ENCODE data around the gene SLC6A19. TPM values are rescaled to one million over a fixed set of nuclear protein-coding genes. Genes with fewer than 3 reads are reported as not detected.
"Not testable (repeated sequence)": the region's sequence is repeated elsewhere in the genome, so short reads cannot be mapped to it uniquely, and the experiment has no call there.

Gene SLC6A19
- total RNA-seq, 1 experiment from 2014 or later = 0.04 TPM

- no peak for ATAC-seq
- ChIA-PET CTCF (interaction anchor here (0.8 to 1.6 kb wide), 2 partner anchors 11 to 245 kb away, joined by 4 read pairs; no protein-coding TSS in a partner anchor), POLR2A (no interaction called here)
- Mint-ChIP-seq H3K4me3 (no peak overlapping the region), H3K9me3 (no peaks in the 10 kb centered on the region), H3K4me1 (peaks cover 4% of the 10 kb centered on the region), H3K27me3 (ENCODE audit: low read depth) (no peaks in the 10 kb centered on the region), H3K36me3 (no peaks in the 10 kb centered on the region), H3K27ac (no peak overlapping the region)
- no peak for TF ChIP-seq CBFB (CRISPR knock-in tag; IDR thresholded peaks at IDR 0.05; ENCODE audit: low read depth)
- no peak for TF ChIP-seq ZMAT4 (CRISPR knock-in tag; IDR thresholded peaks at IDR 0.05)
- TF ChIP-seq ATF3 (CRISPR knock-in tag; conservative IDR thresholded peaks at IDR 0.05) = no peak
- no peak for DNase-seq (ENCODE audit: low spot score)
Observed at GRCh38 chr5:1228120-1228519, 26.7 kb downstream of the SLC6A19 start.

GRCh38 chr5:1229023-1229422 lies 27.6 kb downstream of the SLC6A19 start:
- H3K27me3 Mint-ChIP-seq (ENCODE audit: low read depth); H3K4me1 Mint-ChIP-seq; DNase-seq (ENCODE audit: low spot score); H3K9me3 Mint-ChIP-seq; POLR2A ChIA-PET; H3K4me3 Mint-ChIP-seq; ATAC-seq; CTCF ChIA-PET; H3K36me3 Mint-ChIP-seq: not testable (repeated sequence)
- peak overlapping the region; percentile 14; the same call in 1 of the 2 replicates for H3K27ac Mint-ChIP-seq

- no peak overlapping the region for H3K4me3 Mint-ChIP-seq
- ATAC-seq (peak; percentile 39; the same call in 1 of the 2 replicates), DNase-seq (ENCODE audit: low spot score) (no peak)
- no peak overlapping the region for H3K27ac Mint-ChIP-seq
- H3K9me3 Mint-ChIP-seq = no peaks in the 10 kb centered on the region; the same call in 1 of the 2 replicates
- ChIA-PET CTCF (interaction anchor here (1.3 kb wide), 1 partner anchor 55 kb away, joined by 3 read pairs; no protein-coding TSS in a partner anchor), POLR2A (no interaction called here)
- TF ChIP-seq E2F1 (CRISPR knock-in tag; IDR thresholded peaks at IDR 0.05) = no peak
- no peak for TF ChIP-seq ZNF671 (CRISPR knock-in tag; IDR thresholded peaks at IDR 0.05)
- no peak for TF ChIP-seq CDX4 (CRISPR knock-in tag; IDR thresholded peaks at IDR 0.05; ENCODE audit: borderline replicate concordance)
- TF ChIP-seq ESRRA (CRISPR knock-in tag; IDR thresholded peaks at IDR 0.05; ENCODE audit: borderline replicate concordance) = no peak
- no peak for TF ChIP-seq ARID4B (CRISPR knock-in tag; IDR thresholded peaks at IDR 0.05; ENCODE audit: borderline replicate concordance)
- no peak for TF ChIP-seq ATF3 (CRISPR knock-in tag; conservative IDR thresholded peaks at IDR 0.05)
- TF ChIP-seq PRDM15 (CRISPR knock-in tag; IDR thresholded peaks at IDR 0.05) = no peak
- peaks cover 4% of the 10 kb centered on the region for H3K4me1 Mint-ChIP-seq
- H3K27me3 Mint-ChIP-seq (ENCODE audit: low read depth) = no peaks in the 10 kb centered on the region
- no peaks in the 10 kb centered on the region for H3K36me3 Mint-ChIP-seq
Observed at GRCh38 chr5:1229822-1230221, 28.4 kb downstream of the SLC6A19 start.
